Subcutaneous adipose tissue (tissue), 4 donors: ENCODE data around the gene GINS2. TPM values are rescaled to one million over a fixed set of nuclear protein-coding genes. Genes with fewer than 3 reads are reported as not detected.

Experiments
- total RNA-seq, 4 donors: library from RNA; depleted of rRNA; stranded (reverse); fragments of >200 nt; gene quantifications; one replicate each; pipeline ENCODE4 v1.1.0, GENCODE V29; 2016
- TF ChIP-seq, protein P1 (sequence below): fragments of 450-650 bp; IDR thresholded peaks from one replicate; pipeline ENCODE4 v1.5.1; 2016; ENCODE audit warnings: low read depth, mild to moderate bottlenecking, control low read depth, antibody characterized with exemption, moderate library complexity

The GINS2 gene
- total RNA-seq, 4 donors from 2014 or later: 0.22 to 0.68 TPM; not detected in 2

DNA sequence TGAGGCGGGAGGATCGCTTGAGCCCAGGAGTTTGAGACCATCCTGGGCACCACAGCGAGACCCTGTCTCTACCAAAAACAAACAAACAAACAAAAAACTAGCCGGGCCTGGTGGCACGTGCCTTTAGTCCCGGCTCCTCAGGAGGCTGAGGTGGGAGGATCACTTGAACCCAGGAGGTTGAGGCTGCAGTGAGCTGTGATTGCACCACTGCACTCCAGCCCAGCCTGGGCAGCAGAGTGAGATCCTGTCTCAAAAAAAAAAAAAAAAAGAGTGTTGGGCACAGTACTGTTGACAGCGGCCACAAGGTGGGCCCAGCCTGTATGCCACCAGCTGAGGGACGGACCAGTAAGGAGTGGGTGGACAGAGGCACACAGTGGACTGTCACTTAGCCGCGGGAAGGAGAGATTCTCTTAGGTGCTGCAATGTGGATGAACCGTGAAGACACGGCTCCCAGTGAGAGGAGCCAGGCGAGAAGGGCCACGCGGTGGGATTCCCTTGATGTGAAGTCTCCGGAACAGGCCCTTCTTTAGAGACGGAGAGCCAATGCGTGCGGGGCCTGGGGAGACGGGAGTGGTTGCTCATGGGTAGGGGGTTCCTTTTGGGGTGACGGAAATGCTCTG lies 44.6 kb downstream of the GINS2 start:
- TF ChIP-seq, protein P1, sequence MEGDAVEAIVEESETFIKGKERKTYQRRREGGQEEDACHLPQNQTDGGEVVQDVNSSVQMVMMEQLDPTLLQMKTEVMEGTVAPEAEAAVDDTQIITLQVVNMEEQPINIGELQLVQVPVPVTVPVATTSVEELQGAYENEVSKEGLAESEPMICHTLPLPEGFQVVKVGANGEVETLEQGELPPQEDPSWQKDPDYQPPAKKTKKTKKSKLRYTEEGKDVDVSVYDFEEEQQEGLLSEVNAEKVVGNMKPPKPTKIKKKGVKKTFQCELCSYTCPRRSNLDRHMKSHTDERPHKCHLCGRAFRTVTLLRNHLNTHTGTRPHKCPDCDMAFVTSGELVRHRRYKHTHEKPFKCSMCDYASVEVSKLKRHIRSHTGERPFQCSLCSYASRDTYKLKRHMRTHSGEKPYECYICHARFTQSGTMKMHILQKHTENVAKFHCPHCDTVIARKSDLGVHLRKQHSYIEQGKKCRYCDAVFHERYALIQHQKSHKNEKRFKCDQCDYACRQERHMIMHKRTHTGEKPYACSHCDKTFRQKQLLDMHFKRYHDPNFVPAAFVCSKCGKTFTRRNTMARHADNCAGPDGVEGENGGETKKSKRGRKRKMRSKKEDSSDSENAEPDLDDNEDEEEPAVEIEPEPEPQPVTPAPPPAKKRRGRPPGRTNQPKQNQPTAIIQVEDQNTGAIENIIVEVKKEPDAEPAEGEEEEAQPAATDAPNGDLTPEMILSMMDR: no peak

DNA sequence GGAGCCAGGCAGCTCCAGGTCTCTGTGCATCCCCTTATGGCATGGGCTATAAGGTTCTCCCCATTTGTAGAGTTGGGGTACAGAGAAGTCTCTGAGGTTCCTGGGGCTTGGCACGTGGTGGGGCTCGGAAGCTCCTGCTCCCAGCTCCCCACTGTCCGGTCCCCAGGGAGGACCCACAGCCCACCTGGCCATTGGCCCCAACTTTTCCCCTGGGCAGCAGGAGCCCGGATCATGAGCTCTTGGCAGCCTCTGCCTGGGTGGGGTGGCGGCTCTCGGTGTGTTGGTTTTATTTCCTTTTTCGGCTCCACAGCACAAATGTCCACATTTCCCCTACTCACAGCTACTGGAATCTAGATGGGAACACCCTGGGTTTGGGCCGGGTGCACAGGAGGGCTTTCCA lies 45.1 kb downstream of the GINS2 start:
- TF ChIP-seq, protein P1: no peak

DNA sequence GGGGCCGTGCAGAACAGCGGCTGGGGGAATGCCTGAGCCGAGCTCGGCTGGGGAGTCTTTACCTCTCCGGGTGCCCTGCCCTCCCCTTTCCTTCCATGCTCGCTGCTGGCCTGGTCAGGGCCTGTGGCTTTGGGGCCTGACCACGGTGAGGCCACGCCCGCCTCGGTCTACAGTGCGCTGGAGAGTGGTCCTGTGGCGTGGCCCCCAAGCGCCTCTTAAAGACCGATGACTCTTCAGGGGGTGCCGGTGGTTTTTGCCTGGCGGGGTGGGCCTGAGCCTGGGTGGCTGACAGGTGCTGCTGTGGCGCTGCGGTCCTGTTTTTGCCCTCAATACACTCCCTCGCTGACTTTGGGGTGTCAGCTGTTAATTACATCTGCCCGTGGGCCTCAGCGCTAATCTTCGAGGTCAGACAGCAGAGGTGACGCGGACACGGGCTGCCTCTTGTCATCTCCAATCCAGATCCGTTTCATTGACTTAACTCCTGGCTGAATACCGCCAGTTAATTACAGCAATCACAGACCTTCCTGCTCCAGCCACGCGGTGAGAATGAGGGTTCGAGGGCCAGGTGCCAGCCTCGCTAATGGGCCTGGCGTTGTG lies 45.9 kb downstream of the GINS2 start:
- TF ChIP-seq, protein P1: no peak

DNA sequence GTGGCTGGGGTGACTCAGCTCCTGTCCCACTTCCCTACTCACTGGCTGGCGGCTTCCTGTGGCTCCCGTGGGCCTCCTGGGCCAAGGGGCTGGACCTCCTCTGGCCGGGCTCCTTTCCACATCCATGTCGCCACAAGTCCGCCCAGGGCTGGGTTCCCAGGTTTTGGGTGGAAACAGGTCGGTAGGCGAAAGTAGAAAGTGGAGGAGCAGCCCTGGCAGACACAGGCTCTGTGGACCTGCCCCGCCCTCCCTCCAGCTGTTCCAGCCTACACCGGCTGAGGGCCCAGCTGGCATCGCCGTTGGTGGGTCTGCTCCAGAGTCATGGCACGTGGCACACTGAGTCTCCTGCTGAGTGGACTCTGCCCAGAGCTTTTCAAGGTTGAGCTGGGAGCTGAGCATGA lies 47.0 kb downstream of the GINS2 start:
- TF ChIP-seq, protein P1: no peak

DNA sequence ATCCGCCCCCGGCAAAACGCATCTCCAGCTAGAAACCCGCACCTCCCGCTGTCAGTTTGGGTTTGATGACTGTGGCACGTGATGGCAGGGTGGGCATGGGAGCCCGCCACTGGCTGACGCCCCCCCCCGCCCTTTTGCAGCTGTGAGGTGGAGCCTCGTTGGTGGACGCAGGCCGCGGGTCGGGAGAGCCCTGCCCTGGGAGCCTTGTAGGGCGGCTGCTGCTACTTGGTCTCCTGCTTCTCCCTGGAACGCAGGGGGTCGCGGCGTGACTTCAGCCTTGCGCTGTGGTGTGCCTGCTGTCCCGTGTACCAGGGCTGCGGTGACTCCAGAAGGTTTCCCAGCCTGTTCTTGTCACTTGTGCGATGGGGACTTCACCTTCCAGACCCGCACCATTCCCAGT lies 47.4 kb downstream of the GINS2 start:
- TF ChIP-seq, protein P1: no peak

DNA sequence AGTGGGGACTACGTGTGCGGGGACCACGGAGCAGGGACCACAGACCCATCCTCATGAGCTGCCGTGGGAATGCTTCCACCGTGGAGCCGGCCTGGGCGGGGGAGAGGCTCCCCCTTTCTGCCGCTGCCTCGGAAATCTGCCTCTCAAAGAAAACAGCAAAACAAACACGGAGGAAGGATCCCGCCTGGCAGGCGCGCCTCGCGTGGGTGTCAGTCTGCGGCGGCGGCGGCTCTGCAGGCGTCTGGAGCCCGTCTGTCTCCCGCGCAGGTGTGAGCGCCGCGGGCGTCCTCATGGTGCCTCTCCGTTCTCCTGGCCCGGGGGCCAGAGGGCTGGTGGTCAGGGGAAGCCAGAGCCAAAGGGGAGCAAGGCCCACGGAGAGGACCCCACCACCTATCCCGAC lies 48.2 kb downstream of the GINS2 start:
- TF ChIP-seq, protein P1: no peak

DNA sequence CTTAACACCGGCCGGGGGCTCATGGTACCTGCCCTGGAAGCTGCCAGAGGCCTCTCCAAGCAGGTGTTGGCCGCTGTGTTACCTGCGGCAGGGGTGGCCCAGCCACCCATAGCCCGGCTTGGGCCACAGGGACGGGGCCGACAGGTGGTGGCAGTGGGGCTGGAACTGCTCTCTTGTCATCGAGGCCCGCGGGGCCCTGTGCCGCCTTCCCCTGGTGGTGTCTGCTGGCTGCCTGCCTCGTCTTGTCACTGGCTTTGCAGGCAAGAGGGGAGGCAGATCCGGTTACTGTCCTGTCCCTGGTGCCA lies 48.5 kb downstream of the GINS2 start:
- TF ChIP-seq, protein P1: no peak
